CD14-positive monocyte (primary cell): ENCODE measurements around the gene URI1. TPM values are rescaled to one million over a fixed set of nuclear protein-coding genes. Genes with fewer than 3 reads are reported as not detected.

Source experiments
- DNase-seq, 3 donors: peaks; one replicate each; pipeline ENCODE4 v3.0.0-alpha.2; 2011 to 2022
- H2AFZ ChIP-seq: 2 replicates; pipeline ENCODE4 v1.6.0; 2012; ENCODE audit warnings: mild to moderate bottlenecking, low read depth, low read length, inconsistent platforms; ENCODE audit not compliant: insufficient read depth, poor library complexity, severe bottlenecking
- H3K27ac ChIP-seq, 2 donors: 1 replicate in 1 of 2; 2 replicates in 1 of 2; pipeline ENCODE4 v1.5.1; 2012 to 2013; ENCODE audit warnings: low read length in 2 of 2, control low read depth in 1 of 2, inconsistent platforms in 1 of 2, low read depth in 1 of 2, mild to moderate bottlenecking in 1 of 2
- H3K27me3 ChIP-seq, 2 donors: one replicate each; pipeline versions ENCODE4 v1.6.0 to v1.6.1; 2011 to 2013; ENCODE audit warnings: low read length in 2 of 2; ENCODE audit not compliant: control insufficient read depth in 2 of 2, insufficient read depth in 2 of 2
- H3K36me3 ChIP-seq, 2 donors: replicated peaks in 1 of 2; 1 replicate in 1 of 2; 2 replicates in 1 of 2; pipeline versions ENCODE4 v1.5.1 to v1.6.1; 2012 to 2013; ENCODE audit warnings: low read length in 2 of 2, control low read depth in 1 of 2, inconsistent platforms in 1 of 2, mild to moderate bottlenecking in 1 of 2; ENCODE audit not compliant: insufficient read depth in 2 of 2, control insufficient read depth in 1 of 2
- H3K4me1 ChIP-seq, 2 donors: 1 replicate in 1 of 2; 2 replicates in 1 of 2; pipeline versions ENCODE4 v1.5.1 to v1.6.1; 2012 to 2013; ENCODE audit warnings: low read length in 2 of 2, control low read depth in 1 of 2, inconsistent platforms in 1 of 2, mild to moderate bottlenecking in 1 of 2, moderate library complexity in 1 of 2; ENCODE audit not compliant: insufficient read depth in 2 of 2, control insufficient read depth in 1 of 2
- H3K4me2 ChIP-seq: replicated peaks from 2 replicates; pipeline ENCODE3; 2012; ENCODE audit warnings: low read length, moderate library complexity, mild to moderate bottlenecking; ENCODE audit not compliant: poor library complexity, severe bottlenecking; ENCODE audit errors: extremely low read depth
- H3K4me3 ChIP-seq, 3 experiments: fragments of 200-600 bp in 1 of 3; sonication (generic) in 1 of 3; replicated peaks in 1 of 3; 1 replicate in 2 of 3; 2 replicates in 1 of 3; pipeline ENCODE4 v1.5.1; 2011 to 2013; ENCODE audit warnings: low read length in 3 of 3, mild to moderate bottlenecking in 3 of 3, control low read depth in 2 of 3, low read depth in 2 of 3, inconsistent platforms in 1 of 3, moderate library complexity in 1 of 3
- H3K79me2 ChIP-seq: 2 replicates; pipeline ENCODE4 v1.6.0; 2012; ENCODE audit warnings: mild to moderate bottlenecking, control low read depth, inconsistent platforms, low read length, moderate library complexity; ENCODE audit not compliant: insufficient read depth
- H3K9ac ChIP-seq: 2 replicates; pipeline ENCODE4 v1.6.0; 2017; ENCODE audit warnings: low read length, mild to moderate bottlenecking; ENCODE audit not compliant: insufficient read depth, poor library complexity, severe bottlenecking
- H3K9me3 ChIP-seq, 2 donors: replicated peaks in 1 of 2; 1 replicate in 1 of 2; 2 replicates in 1 of 2; pipeline versions ENCODE4 v1.5.1 to v1.6.1; 2012 to 2013; ENCODE audit warnings: low read length in 2 of 2, control low read depth in 1 of 2; ENCODE audit not compliant: control insufficient read depth in 1 of 2, insufficient read depth in 1 of 2
- H4K20me1 ChIP-seq: 2 replicates; pipeline ENCODE4 v1.6.0; 2012; ENCODE audit warnings: mild to moderate bottlenecking, low read length, control low read depth, moderate library complexity; ENCODE audit not compliant: insufficient read depth
- H3K27ac Mint-ChIP-seq, 7 donors: one replicate each; pipeline ENCODE4 v1.8.0; 2020; ENCODE audit warnings: mild to moderate bottlenecking in 7 of 7, mixed read lengths in 7 of 7, moderate library complexity in 6 of 7, inconsistent platforms in 2 of 7
- H3K27me3 Mint-ChIP-seq, 3 donors: one replicate each; pipeline ENCODE4 v1.8.0; 2021 to 2022; ENCODE audit warnings: low read depth in 3 of 3, mild to moderate bottlenecking in 3 of 3, mixed read lengths in 3 of 3, moderate library complexity in 3 of 3, inconsistent platforms in 1 of 3
- H3K36me3 Mint-ChIP-seq, 2 donors: one replicate each; pipeline ENCODE4 v1.8.0; 2020; ENCODE audit warnings: mixed read lengths in 2 of 2, inconsistent platforms in 1 of 2, mild to moderate bottlenecking in 1 of 2
- H3K4me1 Mint-ChIP-seq: one replicate; pipeline ENCODE4 v1.8.0; 2020; ENCODE audit warnings: mild to moderate bottlenecking, mixed read lengths
- H3K4me3 Mint-ChIP-seq, 2 donors: one replicate each; pipeline ENCODE4 v1.8.0; 2020; ENCODE audit warnings: mild to moderate bottlenecking in 2 of 2, mixed read lengths in 2 of 2, moderate library complexity in 1 of 2
- H3K9me3 Mint-ChIP-seq, 7 donors: one replicate each; pipeline ENCODE4 v1.8.0; 2020 to 2022; ENCODE audit warnings: mixed read lengths in 7 of 7, mild to moderate bottlenecking in 6 of 7, moderate library complexity in 6 of 7, inconsistent platforms in 2 of 7
- CTCF ChIP-seq: fragments of 200-600 bp; IDR thresholded peaks from one replicate; pipeline ENCODE4 v1.8.0; 2022; ENCODE audit warnings: antibody characterized with exemption, mild to moderate bottlenecking
- WGBS: methylation state at CpG from one replicate; pipeline ENCODE4 v1.1.5; 2013; ENCODE audit warnings: missing lambda C conversion rate; ENCODE audit not compliant: insufficient coverage; 5-methylcytosine and 5-hydroxymethylcytosine counted together
- intact Hi-C, 2 donors: fragments of 100-400 bp; cut with micrococcal nuclease; formaldehyde crosslinking; loops; one replicate each; pipeline versions ENCODE4 v1.15.0 to v1.15.1; 2023
- polyA plus RNA-seq, 3 donors: library from polyadenylated mRNA; depleted of rRNA in 1 of 3; unstranded in 2 of 3; stranded (reverse) in 1 of 3; fragments of 300-500 nt in 2 of 3; fragments of >200 nt in 1 of 3; fragmentation: Illumina TruSeq in 2 of 3; gene quantifications; 1 replicate in 2 of 3; 2 replicates in 1 of 3; pipeline ENCODE4 v1.2.3, GENCODE V29; 2012 to 2021

Gene URI1
- polyA plus RNA-seq, 3 donors: 5.3 to 19.3 (median 9.7) TPM

GRCh38 chr19:29940971-29941585, 961 bp upstream of the URI1 start:
- Histone ChIP-seq H3K4me2 (peak overlapping the region; percentile 96), H3K27me3 (no peaks in the 10 kb centered on the region), H3K9me3 (peaks cover 0 to 10% of the 10 kb centered on the region in 2 donors), H3K27ac (no peak overlapping the region), H2AFZ (no peak overlapping the region), H3K9ac (no peak overlapping the region), H3K36me3 (no peaks in the 10 kb centered on the region), H3K79me2 (peaks cover 36% of the 10 kb centered on the region), H4K20me1 (peaks cover 30% of the 10 kb centered on the region), H3K4me1 (peaks cover 13 to 21% of the 10 kb centered on the region in 2 donors), H3K4me3 (no peak overlapping the region)
- Mint-ChIP-seq H3K4me3 (peak overlapping the region in 1 of 2 donors; percentile 77), H3K4me1 (peaks cover 30% of the 10 kb centered on the region), H3K9me3 (peaks cover 10 to 20% (median 14%) of the 10 kb centered on the region in 7 donors), H3K27ac (no peak overlapping the region), H3K27me3 (peaks cover 0 to 10% (median 9%) of the 10 kb centered on the region in 3 donors), H3K36me3 (no peaks in the 10 kb centered on the region)
- no peak for TF ChIP-seq CTCF
- WGBS: 93% methylated on average over 5 of the region's 9 CpGs
- intact Hi-C loops: loop anchor here (2.0 to 10.0 kb wide), 4 partner anchors 99 to 336 kb away; partner anchors contain the start of genes POP4 (in 2 of the 2) and CCNE1 (in 1 of the 2)
- no peak for DNase-seq

- Mint-ChIP-seq H3K4me1 (peaks cover 35% of the 10 kb centered on the region), H3K27ac (peak overlapping the region in 6 of 7 donors; percentile 73 to 92 (median 84)), H3K36me3 (no peaks in the 10 kb centered on the region), H3K4me3 (peak overlapping the region; percentile 82 to 93), H3K27me3 (peaks cover 0 to 8% (median 8%) of the 10 kb centered on the region in 3 donors), H3K9me3 (peaks cover 0 to 9% (median 3%) of the 10 kb centered on the region in 7 donors)
- peaks cover 0 to 2% of the 10 kb centered on the region in 2 donors for H3K9me3 ChIP-seq
- intact Hi-C loops: loop anchor here (2.0 to 10.0 kb wide), 4 partner anchors 98 to 338 kb away; partner anchors contain the start of genes POP4 (in 2 of the 2) and CCNE1 (in 1 of the 2)
- peak; percentile 23 to 57 (median 46) for DNase-seq
- peak overlapping the region; percentile 82 to 85 (median 82) for H3K4me3 ChIP-seq
- H4K20me1 ChIP-seq: peaks cover 42% of the 10 kb centered on the region
- peak overlapping the region; percentile 64 for H3K9ac ChIP-seq
- H3K79me2 ChIP-seq: peaks cover 52% of the 10 kb centered on the region
- peak overlapping the region; percentile 75 for H2AFZ ChIP-seq
- TF ChIP-seq CTCF: no peak
- H3K27ac ChIP-seq: peak overlapping the region in 1 of 2 donors; percentile 69
- under 1% methylated on average over 68 of the region's 79 CpGs for WGBS
- no peaks in the 10 kb centered on the region for H3K36me3 ChIP-seq
- no peaks in the 10 kb centered on the region for H3K27me3 ChIP-seq
- peak overlapping the region; percentile 96 for H3K4me2 ChIP-seq
- H3K4me1 ChIP-seq: peaks cover 13 to 21% of the 10 kb centered on the region in 2 donors
Measured at GRCh38 chr19:29942404-29943261, 594 bp downstream of the URI1 start.
